HG03354 (cell line): ENCODE data around the gene ZNF79.

Experiments used
- ATAC-seq: cut with Tn5 transposase; IDR thresholded peaks from one replicate; pipeline ENCODE4 v1.9.1; 2021; ENCODE audit warnings: mild to moderate bottlenecking; ENCODE audit not compliant: unreplicated experiment, poor library complexity, severe bottlenecking

Gene ZNF79

GRCh38 chr9:127490535-127491230 is 66.5 kb downstream of the ZNF79 start:
- no peak for ATAC-seq

- no peak for ATAC-seq
Measured at GRCh38 chr9:127491516-127491915, 67.3 kb downstream of the ZNF79 start.

DNA sequence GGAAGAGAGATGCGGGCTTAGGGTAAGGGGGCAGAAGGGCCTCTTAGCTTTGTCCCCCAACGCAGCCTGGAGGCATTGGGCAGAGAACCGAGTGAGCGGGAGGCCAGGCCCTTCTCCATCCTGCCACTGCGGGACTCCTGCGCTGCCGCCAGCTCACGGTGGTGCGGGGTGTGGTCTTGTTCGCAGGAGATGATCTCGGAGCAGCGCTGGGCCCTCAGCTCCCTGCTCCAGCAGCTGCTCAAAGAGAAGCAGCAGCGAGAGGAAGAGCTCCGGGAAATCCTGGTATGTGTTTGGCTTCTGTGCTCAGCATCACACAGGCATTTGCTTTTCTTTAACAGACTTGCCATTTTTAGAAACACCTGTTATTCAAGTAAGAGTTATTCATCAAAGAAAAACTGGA is 68.4 kb downstream of the ZNF79 start:
- ATAC-seq: no peak

GRCh38 chr9:127493592-127494303 is 69.6 kb downstream of the ZNF79 start:
- ATAC-seq: no peak

GRCh38 chr9:127494304-127494702 is 70.1 kb downstream of the ZNF79 start:
- ATAC-seq: no peak
